Endothelial cell of umbilical vein (primary cell): ENCODE data around the gene ABCG4. TPM values are rescaled to one million over a fixed set of nuclear protein-coding genes. Genes with fewer than 3 reads are reported as not detected.

Source experiments
- BruUV-seq: library from RNA; stranded (reverse); fragments of 400-500 nt; replicated peaks from 2 replicates; lab custom pipeline; 2021; lab: Mats Ljungman, UMichigan
- CTCF ChIA-PET: fragments of 300-600, 350-600 bp; sonication (Branson Sonifier 250); formaldehyde crosslinking; loops from one replicate; lab custom pipeline; 2021; ENCODE audit warnings: antibody characterized with exemption, inconsistent platforms; lab: Charles Lee
- POLR2A ChIA-PET: fragments of 300-600, 350-600 bp; sonication (Branson Sonifier 250); formaldehyde crosslinking; loops from one replicate; lab custom pipeline; 2021; ENCODE audit warnings: antibody characterized with exemption, inconsistent platforms; lab: Charles Lee
- DNase-seq: peaks from one replicate; pipeline ENCODE4 v3.0.0-alpha.2; 2011; ENCODE audit warnings: low read depth, low spot score
- FAIRE-seq: peaks from 2 replicates; lab custom pipeline; 2011; peaks lifted over from hg19 to GRCh38; lab: Jason Lieb, UNC
- H2AFZ ChIP-seq: 2 replicates; pipeline ENCODE4 v1.6.0; 2012; ENCODE audit warnings: low read depth, low read length, control low read depth, inconsistent platforms
- H3K27ac ChIP-seq: 2 replicates; pipeline ENCODE4 v1.5.1; 2011; ENCODE audit warnings: low read depth, mild to moderate bottlenecking, control low read depth, low read length, moderate library complexity; ENCODE audit not compliant: insufficient read depth
- H3K27me3 ChIP-seq, 2 experiments: 2 replicates each; pipeline versions ENCODE4 v1.6.0 to v1.6.1; 2011; ENCODE audit warnings: low read length in 2 of 2, mixed read lengths in 1 of 2; ENCODE audit not compliant: control insufficient read depth in 2 of 2, insufficient read depth in 2 of 2
- H3K36me3 ChIP-seq, 2 experiments: 2 replicates in 1 of 2; 3 replicates in 1 of 2; pipeline ENCODE4 v1.5.1; 2011; ENCODE audit warnings: low read length in 2 of 2, mild to moderate bottlenecking in 1 of 2, moderate library complexity in 1 of 2; ENCODE audit not compliant: control insufficient read depth in 2 of 2, insufficient read depth in 2 of 2; ENCODE audit errors: extremely low read depth in 1 of 2
- H3K4me1 ChIP-seq: 3 replicates; pipeline ENCODE4 v1.5.1; 2011; ENCODE audit warnings: mild to moderate bottlenecking, low read length; ENCODE audit not compliant: control insufficient read depth, insufficient read depth; ENCODE audit errors: extremely low read depth
- H3K4me2 ChIP-seq: 2 replicates; pipeline ENCODE4 v1.6.1; 2011; ENCODE audit warnings: low read length, control low read depth, mixed read lengths; ENCODE audit not compliant: insufficient read depth
- H3K4me3 ChIP-seq, 3 experiments: fragments of 200-600 bp in 1 of 3; sonication (generic), shearing (Covaris generic) in 1 of 3; replicated peaks in 1 of 3; 2 replicates each; pipeline ENCODE4 v1.5.1; 2011 to 2016; ENCODE audit warnings: control low read depth in 3 of 3, low read length in 3 of 3, mild to moderate bottlenecking in 2 of 3, inconsistent platforms in 1 of 3, low read depth in 1 of 3, moderate library complexity in 1 of 3; ENCODE audit not compliant: insufficient read depth in 1 of 3
- H3K79me2 ChIP-seq: 2 replicates; pipeline ENCODE4 v1.6.0; 2012; ENCODE audit warnings: low read length, inconsistent platforms; ENCODE audit not compliant: control insufficient read depth, insufficient read depth
- H3K9ac ChIP-seq: replicated peaks from 2 replicates; pipeline ENCODE3; 2011; ENCODE audit warnings: low read length, control low read depth; ENCODE audit not compliant: insufficient read depth; ENCODE audit errors: extremely low read depth
- H3K9me1 ChIP-seq: replicated peaks from 3 replicates; pipeline ENCODE4 v1.6.0; 2011; ENCODE audit warnings: mild to moderate bottlenecking, low read length; ENCODE audit not compliant: control insufficient read depth, insufficient read depth; ENCODE audit errors: extremely low read depth
- H3K9me3 ChIP-seq: replicated peaks from 2 replicates; pipeline ENCODE4 v1.5.1; 2012; ENCODE audit warnings: low read length, inconsistent platforms; ENCODE audit not compliant: control insufficient read depth, insufficient read depth
- H4K20me1 ChIP-seq: replicated peaks from 2 replicates; pipeline ENCODE3; 2011; ENCODE audit warnings: mild to moderate bottlenecking, low read length; ENCODE audit not compliant: control insufficient read depth, insufficient read depth; ENCODE audit errors: extremely low read depth
- CTCF ChIP-seq, 2 donors: IDR thresholded peaks; 1 replicate in 1 of 2; 2 replicates in 1 of 2; pipeline ENCODE4 v1.5.1; 2011; ENCODE audit warnings: low read length in 2 of 2, mild to moderate bottlenecking in 2 of 2, moderate library complexity in 2 of 2, control low read depth in 1 of 2, inconsistent platforms in 1 of 2, low read depth in 1 of 2; ENCODE audit not compliant: insufficient read depth in 1 of 2; ENCODE audit errors: extremely low read depth in 1 of 2
- EZH2 ChIP-seq: IDR thresholded peaks from 2 replicates; pipeline ENCODE4 v1.6.1; 2012; ENCODE audit warnings: borderline replicate concordance, low read depth, mild to moderate bottlenecking, moderate library complexity, low read length, inconsistent platforms; ENCODE audit not compliant: severe bottlenecking
- FOS ChIP-seq: IDR thresholded peaks from 2 replicates; pipeline ENCODE4 v1.6.1; 2011; ENCODE audit warnings: mild to moderate bottlenecking, low read length, moderate library complexity, borderline replicate concordance; ENCODE audit not compliant: insufficient read depth
- GATA2 ChIP-seq: IDR thresholded peaks from 2 replicates; pipeline ENCODE4 v1.7.0; 2011; ENCODE audit warnings: low read depth, mild to moderate bottlenecking, moderate library complexity, mixed read lengths, low read length; ENCODE audit not compliant: insufficient read length, insufficient read depth
- JUN ChIP-seq: IDR thresholded peaks from 2 replicates; pipeline ENCODE4 v1.6.1; 2011; ENCODE audit warnings: borderline replicate concordance, low read depth; ENCODE audit not compliant: insufficient read length, insufficient read depth
- MAX ChIP-seq: IDR thresholded peaks from 2 replicates; pipeline ENCODE4 v1.6.1; 2011; ENCODE audit not compliant: insufficient read depth, insufficient read length
- MYC ChIP-seq: IDR thresholded peaks from one replicate; pipeline ENCODE4 v1.6.1; 2011; ENCODE audit warnings: mild to moderate bottlenecking, low read depth, low read length
- POLR2A ChIP-seq: IDR thresholded peaks from 2 replicates; pipeline ENCODE4 v1.6.1; 2012; ENCODE audit warnings: low read depth, mild to moderate bottlenecking, control low read depth, low read length
- POLR2AphosphoS5 ChIP-seq: IDR thresholded peaks from 2 replicates; pipeline ENCODE4 v1.6.1; 2012; ENCODE audit warnings: low read depth, mild to moderate bottlenecking, control low read depth, low read length, moderate library complexity; ENCODE audit not compliant: insufficient read depth
- dilution Hi-C: fragments of 300-500 bp; cut with MboI; formaldehyde crosslinking; loops from one replicate; pipeline ENCODE4 v1.15.0; 2019; ENCODE audit warnings: low sequenced_read_pairs; ENCODE audit not compliant: extremely low pct_ligation_motif_present
- intact Hi-C: fragments of 100-400 bp; cut with micrococcal nuclease; formaldehyde crosslinking; loops from one replicate; pipeline ENCODE4 v1.10.0; 2022
- polyA plus RNA-seq, 4 experiments: library from polyadenylated mRNA; depleted of rRNA in 3 of 4; stranded (reverse) in 3 of 4; unstranded in 1 of 4; fragments of >200 nt; gene quantifications; 2 replicates each; pipeline versions ENCODE4 v1.2.1 to v1.2.3, GENCODE V29; 2011 to 2012; ENCODE audit warnings: missing spikeins in 1 of 4
- total RNA-seq: library from RNA; stranded (reverse); gene quantifications from 2 replicates; pipeline ENCODE4 v1.2.3, GENCODE V29; 2021

Gene ABCG4
- total and polyA plus RNA-seq, 2 donors (not counting 3 experiments of a cell fraction or from before 2014, with no cell fraction given), result 1.0 to 1.7 TPM

GRCh38 chr11:119126675-119127268 lies 22.1 kb upstream of the ABCG4 start:
- H3K4me2 ChIP-seq, result no peak overlapping the region
- no peak overlapping the region for H3K4me3 ChIP-seq
- DNase-seq (peak; percentile 21), FAIRE-seq (no peak)
- dilution Hi-C loops, result no loop called here
- H2AFZ ChIP-seq, result no peak overlapping the region
- intact Hi-C loops, result no loop called here
- no peaks in the 10 kb centered on the region for H4K20me1 ChIP-seq
- H3K36me3 ChIP-seq, result peaks cover 2 to 19% of the 10 kb centered on the region in 2 experiments
- TF ChIP-seq MAX (no peak), POLR2AphosphoS5 (no peak), FOS (no peak), GATA2 (no peak), CTCF (IDR thresholded peaks at IDR 0.05; ENCODE audit: extremely low read depth in 1 of 2, insufficient read depth in 1 of 2, low read depth in 1 of 2, low read length in 2 of 2) (no peak), MYC (no peak), JUN (no peak), POLR2A (no peak), EZH2 (no peak)
- H3K4me1 ChIP-seq, result peaks cover 17% of the 10 kb centered on the region
- ChIA-PET CTCF (interaction anchor here (1.3 to 1.5 kb wide), 3 partner anchors 32 to 212 kb away, joined by 3 to 4 read pairs (median 3); a partner anchor contains a TSS), POLR2A (no interaction called here)
- peaks cover 12% of the 10 kb centered on the region for H3K79me2 ChIP-seq
- H3K9me3 ChIP-seq, result no peaks in the 10 kb centered on the region
- H3K27me3 ChIP-seq, result no peaks in the 10 kb centered on the region
- H3K9ac ChIP-seq, result no peak overlapping the region
- no peak overlapping the region for H3K27ac ChIP-seq
- no peaks in the 10 kb centered on the region for H3K9me1 ChIP-seq
- BruUV-seq, result no TSS peak
